Neural cell (in vitro differentiated cells): ENCODE results near the gene EAF2. TPM values are rescaled to one million over a fixed set of nuclear protein-coding genes. Genes with fewer than 3 reads are reported as not detected.

Source experiments
- H2AFZ ChIP-seq: fragments of 200-600, 300-800 bp; sonication (generic), shearing (Covaris generic); 2 replicates; pipeline ENCODE4 v1.6.0; 2014; ENCODE audit warnings: low read depth, mild to moderate bottlenecking, antibody characterized with exemption, low read length, moderate library complexity
- H3F3A ChIP-seq: fragments of 200-600 bp; shearing (Covaris generic); 2 replicates; pipeline ENCODE4 v1.6.1; 2016; ENCODE audit warnings: mild to moderate bottlenecking, moderate library complexity, mixed read lengths, antibody characterized with exemption, low read length; ENCODE audit not compliant: insufficient read depth, poor library complexity, severe bottlenecking
- H3K27ac ChIP-seq: fragments of 200-600, 300-800 bp; sonication (generic), shearing (Covaris generic); 2 replicates; pipeline ENCODE4 v1.5.1; 2014; ENCODE audit warnings: mild to moderate bottlenecking, low read length, moderate library complexity
- H3K27me3 ChIP-seq: fragments of 300-800, 200-600 bp; sonication (generic), shearing (Covaris generic); 2 replicates; pipeline ENCODE4 v1.6.0; 2014; ENCODE audit warnings: mild to moderate bottlenecking, low read depth, low read length, moderate library complexity; ENCODE audit not compliant: insufficient read depth
- H3K36me3 ChIP-seq: fragments of 300-800, 200-600 bp; sonication (generic), shearing (Covaris generic); 2 replicates; pipeline ENCODE4 v1.5.1; 2014; ENCODE audit warnings: mild to moderate bottlenecking, antibody characterized with exemption, low read length, moderate library complexity; ENCODE audit not compliant: insufficient read depth
- H3K4me2 ChIP-seq: fragments of 300-800, 200-600 bp; sonication (generic), shearing (Covaris generic); 2 replicates; pipeline ENCODE4 v1.6.0; 2014; ENCODE audit warnings: mild to moderate bottlenecking, low read length
- H3K4me3 ChIP-seq: fragments of 300-800, 200-600 bp; sonication (generic), shearing (Covaris generic); 2 replicates; pipeline ENCODE4 v1.5.1; 2014; ENCODE audit warnings: mild to moderate bottlenecking, low read length, moderate library complexity
- H3K79me2 ChIP-seq: fragments of 200-600 bp; shearing (Covaris generic); replicated peaks from 2 replicates; pipeline ENCODE4 v1.6.0; 2014; ENCODE audit warnings: mild to moderate bottlenecking, low read length, moderate library complexity; ENCODE audit not compliant: insufficient read depth
- H3K9ac ChIP-seq: fragments of 300-800, 200-600 bp; sonication (generic), shearing (Covaris generic); 2 replicates; pipeline ENCODE4 v1.6.1; 2016; ENCODE audit warnings: mild to moderate bottlenecking, low read length, mixed read lengths
- H3K9me2 ChIP-seq: fragments of 200-600 bp; shearing (Covaris generic); 2 replicates; pipeline ENCODE4 v1.6.1; 2016; ENCODE audit warnings: mild to moderate bottlenecking, low read length, mixed read lengths; ENCODE audit not compliant: insufficient read depth
- H3K9me3 ChIP-seq: fragments of 200-600, 300-800 bp; sonication (generic), shearing (Covaris generic); 2 replicates; pipeline ENCODE4 v1.6.1; 2016; ENCODE audit warnings: mild to moderate bottlenecking, mixed run types, low read length, moderate library complexity, mixed read lengths
- H4K20me1 ChIP-seq: fragments of 200-600 bp; shearing (Covaris generic); 2 replicates; pipeline ENCODE4 v1.6.1; 2016; ENCODE audit warnings: mild to moderate bottlenecking, mixed run types; ENCODE audit not compliant: insufficient read depth
- EP300 ChIP-seq: fragments of 450-650 bp; conservative IDR thresholded peaks from 2 replicates; pipeline ENCODE4 v1.6.1; 2014; ENCODE audit warnings: antibody characterized with exemption, mild to moderate bottlenecking, moderate library complexity; ENCODE audit not compliant: poor library complexity, severe bottlenecking
- EZH2 ChIP-seq: fragments of 200-600, 300-800 bp; shearing (Covaris generic), sonication (generic); IDR thresholded peaks from 2 replicates; pipeline ENCODE4 v1.6.1; 2014; ENCODE audit warnings: antibody characterized with exemption, low read length, borderline replicate concordance, mild to moderate bottlenecking; ENCODE audit not compliant: insufficient read depth, poor library complexity, severe bottlenecking
- MXI1 ChIP-seq: fragments of 450-650 bp; conservative IDR thresholded peaks from 2 replicates; pipeline ENCODE4 v1.6.1; 2014; ENCODE audit warnings: antibody characterized with exemption, mild to moderate bottlenecking; ENCODE audit not compliant: poor library complexity, severe bottlenecking
- POLR2AphosphoS5 ChIP-seq: IDR thresholded peaks from 2 replicates; pipeline ENCODE4 v1.6.1; 2012
- RAD21 ChIP-seq: fragments of 450-650 bp; conservative IDR thresholded peaks from 2 replicates; pipeline ENCODE4 v1.6.1; 2014; ENCODE audit warnings: antibody characterized with exemption, mild to moderate bottlenecking, moderate library complexity
- SMC3 ChIP-seq: fragments of 450-650 bp; conservative IDR thresholded peaks from 2 replicates; pipeline ENCODE4 v1.6.1; 2014; ENCODE audit warnings: antibody characterized with exemption, mild to moderate bottlenecking, moderate library complexity; ENCODE audit not compliant: poor library complexity
- TAF1 ChIP-seq: IDR thresholded peaks from 2 replicates; pipeline ENCODE4 v1.6.1; 2012; ENCODE audit warnings: low read depth
- polyA plus RNA-seq: library from polyadenylated mRNA; depleted of rRNA; stranded (reverse); fragments of >200 nt; gene quantifications from 2 replicates; pipeline ENCODE4 v1.2.3, GENCODE V29; 2014
- TF ChIP-seq, protein P1 (sequence below): fragments of 450-650 bp; IDR thresholded peaks from 2 replicates; pipeline ENCODE4 v1.5.1; 2014; ENCODE audit warnings: antibody characterized with exemption, mild to moderate bottlenecking, moderate library complexity; ENCODE audit not compliant: poor library complexity, severe bottlenecking
- TF ChIP-seq, protein P2 (sequence below): IDR thresholded peaks from 2 replicates; pipeline ENCODE4 v1.6.1; 2012; ENCODE audit warnings: borderline replicate concordance

Gene EAF2
- polyA plus RNA-seq, 1 donor from 2014 or later, result 2.0 TPM

DNA sequence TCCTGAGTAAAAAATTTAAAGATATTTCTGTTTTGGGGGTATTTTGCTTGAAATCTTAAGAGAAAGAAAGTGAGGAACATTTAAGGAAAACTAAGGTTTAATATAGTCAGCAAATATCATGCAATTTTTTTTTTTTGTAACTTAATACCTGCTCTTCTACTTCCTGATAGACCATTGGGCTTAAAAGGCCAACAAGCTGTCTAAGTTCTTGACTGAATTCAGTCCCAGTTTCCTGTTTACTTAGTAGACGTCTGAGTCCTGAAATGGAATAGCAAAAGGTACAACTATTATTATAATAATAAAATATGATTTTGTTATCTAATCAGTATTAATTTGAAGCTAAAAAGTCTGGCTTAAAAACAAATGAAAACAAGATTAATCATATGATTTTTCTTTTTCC, 38.0 kb upstream of the EAF2 start:
- Histone ChIP-seq H3K4me3 (no peak overlapping the region), H3K27me3 (no peaks in the 10 kb centered on the region), H3K36me3 (no peaks in the 10 kb centered on the region), H3F3A (no peaks in the 10 kb centered on the region), H4K20me1 (no peaks in the 10 kb centered on the region), H3K9me2 (no peaks in the 10 kb centered on the region), H3K79me2 (no peaks in the 10 kb centered on the region), H3K27ac (no peak overlapping the region), H3K4me2 (no peak overlapping the region), H3K9ac (no peak overlapping the region), H2AFZ (no peak overlapping the region), H3K9me3 (no peaks in the 10 kb centered on the region)
- TF ChIP-seq, protein P1, sequence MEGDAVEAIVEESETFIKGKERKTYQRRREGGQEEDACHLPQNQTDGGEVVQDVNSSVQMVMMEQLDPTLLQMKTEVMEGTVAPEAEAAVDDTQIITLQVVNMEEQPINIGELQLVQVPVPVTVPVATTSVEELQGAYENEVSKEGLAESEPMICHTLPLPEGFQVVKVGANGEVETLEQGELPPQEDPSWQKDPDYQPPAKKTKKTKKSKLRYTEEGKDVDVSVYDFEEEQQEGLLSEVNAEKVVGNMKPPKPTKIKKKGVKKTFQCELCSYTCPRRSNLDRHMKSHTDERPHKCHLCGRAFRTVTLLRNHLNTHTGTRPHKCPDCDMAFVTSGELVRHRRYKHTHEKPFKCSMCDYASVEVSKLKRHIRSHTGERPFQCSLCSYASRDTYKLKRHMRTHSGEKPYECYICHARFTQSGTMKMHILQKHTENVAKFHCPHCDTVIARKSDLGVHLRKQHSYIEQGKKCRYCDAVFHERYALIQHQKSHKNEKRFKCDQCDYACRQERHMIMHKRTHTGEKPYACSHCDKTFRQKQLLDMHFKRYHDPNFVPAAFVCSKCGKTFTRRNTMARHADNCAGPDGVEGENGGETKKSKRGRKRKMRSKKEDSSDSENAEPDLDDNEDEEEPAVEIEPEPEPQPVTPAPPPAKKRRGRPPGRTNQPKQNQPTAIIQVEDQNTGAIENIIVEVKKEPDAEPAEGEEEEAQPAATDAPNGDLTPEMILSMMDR, result no peak
- TF ChIP-seq, protein P2, sequence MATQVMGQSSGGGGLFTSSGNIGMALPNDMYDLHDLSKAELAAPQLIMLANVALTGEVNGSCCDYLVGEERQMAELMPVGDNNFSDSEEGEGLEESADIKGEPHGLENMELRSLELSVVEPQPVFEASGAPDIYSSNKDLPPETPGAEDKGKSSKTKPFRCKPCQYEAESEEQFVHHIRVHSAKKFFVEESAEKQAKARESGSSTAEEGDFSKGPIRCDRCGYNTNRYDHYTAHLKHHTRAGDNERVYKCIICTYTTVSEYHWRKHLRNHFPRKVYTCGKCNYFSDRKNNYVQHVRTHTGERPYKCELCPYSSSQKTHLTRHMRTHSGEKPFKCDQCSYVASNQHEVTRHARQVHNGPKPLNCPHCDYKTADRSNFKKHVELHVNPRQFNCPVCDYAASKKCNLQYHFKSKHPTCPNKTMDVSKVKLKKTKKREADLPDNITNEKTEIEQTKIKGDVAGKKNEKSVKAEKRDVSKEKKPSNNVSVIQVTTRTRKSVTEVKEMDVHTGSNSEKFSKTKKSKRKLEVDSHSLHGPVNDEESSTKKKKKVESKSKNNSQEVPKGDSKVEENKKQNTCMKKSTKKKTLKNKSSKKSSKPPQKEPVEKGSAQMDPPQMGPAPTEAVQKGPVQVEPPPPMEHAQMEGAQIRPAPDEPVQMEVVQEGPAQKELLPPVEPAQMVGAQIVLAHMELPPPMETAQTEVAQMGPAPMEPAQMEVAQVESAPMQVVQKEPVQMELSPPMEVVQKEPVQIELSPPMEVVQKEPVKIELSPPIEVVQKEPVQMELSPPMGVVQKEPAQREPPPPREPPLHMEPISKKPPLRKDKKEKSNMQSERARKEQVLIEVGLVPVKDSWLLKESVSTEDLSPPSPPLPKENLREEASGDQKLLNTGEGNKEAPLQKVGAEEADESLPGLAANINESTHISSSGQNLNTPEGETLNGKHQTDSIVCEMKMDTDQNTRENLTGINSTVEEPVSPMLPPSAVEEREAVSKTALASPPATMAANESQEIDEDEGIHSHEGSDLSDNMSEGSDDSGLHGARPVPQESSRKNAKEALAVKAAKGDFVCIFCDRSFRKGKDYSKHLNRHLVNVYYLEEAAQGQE, result no peak
- TF ChIP-seq MXI1, result no peak
- no peak for TF ChIP-seq TAF1
- no peak for TF ChIP-seq EP300
- no peak for TF ChIP-seq POLR2AphosphoS5

DNA sequence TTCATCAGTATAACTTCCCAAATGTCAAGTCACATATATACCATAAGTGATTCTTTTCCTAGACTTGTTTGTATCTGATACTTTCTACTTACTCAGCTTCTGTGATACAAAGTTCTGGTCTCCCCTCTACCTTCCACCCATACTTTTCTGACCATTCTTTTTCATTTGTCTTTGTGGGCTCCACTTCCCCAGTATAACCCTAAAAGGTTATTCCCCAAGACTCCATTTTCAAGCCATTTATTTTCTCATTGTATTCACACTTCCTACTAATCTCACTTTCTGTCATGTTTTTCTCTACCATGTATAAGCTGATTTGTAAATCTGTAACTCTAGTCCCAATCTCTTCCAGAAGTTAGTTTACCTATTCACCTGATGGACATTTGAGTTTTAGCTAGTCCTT, 34.1 kb upstream of the EAF2 start:
- H3F3A ChIP-seq, result no peaks in the 10 kb centered on the region
- H3K9me3 ChIP-seq, result no peaks in the 10 kb centered on the region
- TF ChIP-seq, protein P1, result no peak
- TF ChIP-seq EP300, result no peak
- no peak for TF ChIP-seq POLR2AphosphoS5
- TF ChIP-seq SMC3, result no peak
- TF ChIP-seq TAF1, result no peak
- no peak for TF ChIP-seq RAD21
- no peak for TF ChIP-seq EZH2
- no peak for TF ChIP-seq MXI1
- TF ChIP-seq, protein P2, result no peak
- H3K9ac ChIP-seq, result no peak overlapping the region
- H4K20me1 ChIP-seq, result no peaks in the 10 kb centered on the region
- no peaks in the 10 kb centered on the region for H3K36me3 ChIP-seq
- no peak overlapping the region for H3K27ac ChIP-seq
- H3K27me3 ChIP-seq, result no peaks in the 10 kb centered on the region
- no peak overlapping the region for H3K4me2 ChIP-seq
- H3K9me2 ChIP-seq, result no peaks in the 10 kb centered on the region
- no peak overlapping the region for H2AFZ ChIP-seq
- no peak overlapping the region for H3K4me3 ChIP-seq
- H3K79me2 ChIP-seq, result no peaks in the 10 kb centered on the region
